ENCODE measurements around the gene TRIM71.
"Not testable (repeated sequence)": the region's sequence is repeated elsewhere in the genome, so short reads cannot be mapped to it uniquely, and the experiment has no call there.

The TRIM71 gene

DNA sequence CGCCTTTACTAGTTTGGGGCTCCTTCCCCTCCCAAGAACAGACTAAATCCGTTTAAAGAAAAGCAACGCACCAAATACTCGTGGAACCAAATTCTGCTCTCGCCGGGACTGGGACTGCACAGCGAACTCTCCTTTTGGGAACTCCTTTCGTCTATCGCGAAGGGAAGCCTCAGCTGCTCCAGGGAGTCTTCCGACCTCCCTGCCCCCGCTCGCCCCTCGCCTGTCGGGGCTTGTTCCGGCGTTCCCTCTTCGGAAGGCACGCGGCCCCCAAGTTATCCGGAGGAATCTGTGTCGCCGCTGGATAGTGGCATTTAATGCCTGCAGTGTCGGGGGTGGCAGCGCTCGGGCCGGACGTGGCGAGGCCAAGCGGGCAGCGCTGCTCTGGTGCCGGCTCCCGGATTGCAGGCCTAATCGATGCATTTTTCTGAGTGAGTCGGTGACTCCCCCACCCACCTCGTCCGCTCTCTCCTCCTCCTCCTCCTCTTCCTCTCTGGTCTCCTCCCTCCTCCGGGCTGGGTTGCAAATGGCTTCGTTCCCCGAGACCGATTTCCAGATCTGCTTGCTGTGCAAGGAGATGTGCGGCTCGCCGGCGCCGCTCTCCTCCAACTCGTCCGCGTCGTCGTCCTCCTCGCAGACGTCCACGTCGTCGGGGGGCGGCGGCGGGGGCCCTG lies at the start of gene TRIM71:
Gene TRIM71 (plus strand): TSS at position 440 of the 671 bp plus-strand sequence. CDS start 84 bp downstream, at position 524.
- peak in 1 of 2 donors; percentile 17 for DNase-seq (ENCODE audit: low read depth in 2 of 2)

- DNase-seq (ENCODE audit: low read depth in 2 of 2), result no peak
These were observed 39.4 kb upstream of the TRIM71 start for GRCh38 chr3:32778389-32778788.

GRCh38 chr3:32780071-32780734 lies 37.6 kb upstream of the TRIM71 start:
- DNase-seq (ENCODE audit: low read depth in 2 of 2), result no peak

GRCh38 chr3:32780735-32781210 lies 37.0 kb upstream of the TRIM71 start:
- DNase-seq (ENCODE audit: low read depth in 2 of 2), result peak in 1 of 2 donors; percentile 2

DNA sequence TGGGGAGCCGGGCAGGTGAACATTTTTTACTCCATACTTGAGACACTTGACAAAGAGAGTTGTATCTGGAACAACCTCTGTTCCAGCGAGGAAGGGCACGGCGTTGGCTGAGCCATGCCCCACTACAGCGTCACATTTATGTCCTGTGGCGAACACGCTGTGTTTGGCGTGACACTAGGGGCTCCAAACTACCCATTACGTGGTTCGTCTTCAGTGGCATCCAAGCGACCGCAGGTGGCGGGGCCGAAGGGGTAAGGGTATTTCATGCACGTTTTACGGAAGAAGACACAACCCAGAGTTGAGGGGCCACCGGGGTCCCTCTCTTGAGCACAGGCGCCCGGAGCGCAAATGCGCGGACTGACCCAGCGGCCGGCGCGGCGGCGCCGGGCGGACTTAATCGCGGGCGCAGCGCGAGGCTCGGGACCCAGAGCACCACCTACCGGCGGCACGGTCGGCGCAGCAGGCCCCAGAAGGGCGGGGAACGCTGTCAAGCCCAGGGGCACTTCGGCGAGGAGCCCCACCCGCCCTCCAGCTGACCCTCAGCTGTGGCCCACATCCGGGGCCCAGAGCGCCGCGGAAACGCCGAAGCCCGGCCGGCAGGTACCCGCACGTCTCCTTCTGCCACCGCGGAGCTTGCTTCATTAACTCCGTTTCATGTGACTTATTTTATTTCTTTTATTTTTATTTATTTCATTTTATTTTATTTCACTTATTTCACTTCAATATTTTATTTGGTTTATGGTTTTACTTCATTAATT lies 36.4 kb upstream of the TRIM71 start:
- peak; percentile 48 to 63 for DNase-seq (ENCODE audit: low read depth in 2 of 2)

DNA sequence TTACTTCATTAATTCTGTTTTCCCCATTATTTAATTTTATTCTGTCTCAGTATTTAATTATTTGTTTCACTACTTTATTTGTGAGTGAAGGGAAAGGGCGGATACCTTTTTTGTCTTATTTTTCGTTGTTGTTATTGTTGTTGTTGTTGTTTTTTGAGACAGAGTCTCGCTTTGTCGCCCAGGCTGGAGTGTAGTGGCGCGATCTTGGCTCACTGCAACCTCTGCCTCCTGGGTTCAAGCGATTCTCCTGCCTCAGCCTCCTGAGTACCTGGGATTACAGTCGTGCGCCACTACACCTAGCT lies 35.9 kb upstream of the TRIM71 start:
- not testable (repeated sequence) for DNase-seq (ENCODE audit: low read depth in 2 of 2)

DNA sequence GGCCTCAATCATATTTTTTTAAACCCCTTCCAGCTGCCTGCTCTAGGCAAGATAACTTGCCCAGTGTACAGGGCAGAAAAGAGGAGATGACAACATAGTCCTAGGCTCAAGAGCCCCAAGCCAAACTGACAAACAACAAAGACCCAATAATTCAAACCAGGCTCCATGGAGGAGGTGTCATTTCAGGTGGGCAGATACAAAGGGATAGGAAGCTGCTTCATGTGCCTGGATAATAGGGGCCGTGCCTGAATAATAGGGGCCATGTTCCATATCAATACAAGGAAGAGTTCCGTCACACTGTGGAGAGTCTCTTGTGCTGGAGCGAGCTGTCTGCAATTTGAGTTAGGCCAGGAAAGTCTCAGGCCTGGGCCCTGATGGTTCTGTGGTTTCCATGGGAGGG lies 35.4 kb upstream of the TRIM71 start:
- DNase-seq (ENCODE audit: low read depth in 2 of 2), result no peak

- no peak for DNase-seq (ENCODE audit: low read depth in 2 of 2)
These were observed 26.0 kb upstream of the TRIM71 start for GRCh38 chr3:32791833-32792232.

- no peak for DNase-seq (ENCODE audit: low read depth in 2 of 2)
These were observed 23.1 kb upstream of the TRIM71 start for GRCh38 chr3:32794487-32795308.

GRCh38 chr3:32796384-32796950 lies 21.3 kb upstream of the TRIM71 start:
- not testable (repeated sequence) for DNase-seq (ENCODE audit: low read depth in 2 of 2)

DNA sequence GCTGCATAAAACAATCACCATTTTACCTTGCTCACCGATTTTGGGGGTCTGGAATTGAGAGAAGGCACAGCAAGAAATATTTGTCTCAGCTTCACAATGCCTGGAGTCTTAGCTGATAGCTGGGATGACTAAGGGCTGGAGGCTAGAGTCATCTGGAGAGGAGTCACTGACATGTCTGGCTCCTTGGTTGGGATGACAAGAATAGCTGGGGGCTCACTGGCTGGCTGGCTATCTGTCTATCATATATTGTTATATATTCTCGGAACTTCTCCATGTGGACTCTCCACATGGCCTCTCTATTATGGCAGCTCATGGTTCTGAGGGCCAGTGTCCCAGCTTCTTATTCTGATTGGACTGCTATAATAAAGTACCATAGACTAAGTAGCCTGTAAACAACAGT lies 20.0 kb upstream of the TRIM71 start:
- no peak for DNase-seq (ENCODE audit: low read depth in 2 of 2)

DNA sequence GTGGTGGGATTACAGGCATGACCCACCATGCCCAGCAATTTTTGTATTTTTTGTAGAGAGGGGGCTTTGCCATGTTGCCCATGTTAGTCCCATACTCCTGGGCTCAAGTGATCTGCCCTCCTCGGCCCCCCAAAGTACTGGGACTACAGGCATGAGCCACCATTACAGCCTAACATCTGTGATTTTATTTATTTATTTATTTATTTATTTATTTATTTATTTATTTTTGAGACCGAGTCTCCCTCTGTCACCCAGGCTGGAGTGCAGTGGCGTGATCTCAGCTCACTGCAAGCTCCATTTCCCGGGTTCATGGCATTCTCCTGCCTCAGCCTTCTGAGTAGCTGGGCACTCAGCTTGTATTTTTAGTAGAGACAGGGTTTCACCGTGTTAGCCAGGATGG lies 16.4 kb upstream of the TRIM71 start:
- DNase-seq (ENCODE audit: low read depth in 2 of 2), result not testable (repeated sequence)

- no peak for DNase-seq (ENCODE audit: low read depth in 2 of 2)
These were observed 4.6 kb upstream of the TRIM71 start for GRCh38 chr3:32813180-32813579.

GRCh38 chr3:32814361-32814760 lies 3.4 kb upstream of the TRIM71 start:
- DNase-seq (ENCODE audit: low read depth in 2 of 2), result no peak

DNA sequence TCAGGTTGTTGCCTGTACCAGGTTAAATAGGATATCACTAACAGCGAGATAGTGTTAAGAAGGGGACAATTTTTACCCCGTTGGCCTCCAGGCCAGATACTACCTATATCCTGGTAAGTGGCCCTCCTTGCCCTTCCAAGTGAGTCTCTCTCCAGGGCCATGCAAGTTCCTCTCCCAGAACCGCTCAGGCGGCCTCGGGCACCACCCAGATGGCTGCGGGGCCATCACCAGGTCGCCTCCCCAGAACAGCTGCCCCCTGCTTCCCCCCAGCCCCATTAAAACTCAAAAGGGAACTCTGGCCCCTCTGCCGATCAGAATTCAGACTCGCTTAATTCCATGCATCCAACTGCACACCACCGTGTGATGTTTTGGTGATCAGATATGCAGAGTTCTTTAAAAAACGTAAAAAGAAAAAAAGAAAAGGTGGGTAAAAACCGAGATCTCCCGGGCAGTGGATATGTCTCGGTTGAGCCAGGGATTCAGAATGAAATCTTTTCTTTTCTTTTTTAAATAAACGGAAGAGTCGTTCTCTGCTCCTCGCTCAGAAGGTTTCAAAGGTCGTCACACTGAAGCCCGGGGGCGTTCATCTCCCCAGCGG lies 1.9 kb upstream of the TRIM71 start:
- DNase-seq (ENCODE audit: low read depth in 2 of 2), result no peak

DNA sequence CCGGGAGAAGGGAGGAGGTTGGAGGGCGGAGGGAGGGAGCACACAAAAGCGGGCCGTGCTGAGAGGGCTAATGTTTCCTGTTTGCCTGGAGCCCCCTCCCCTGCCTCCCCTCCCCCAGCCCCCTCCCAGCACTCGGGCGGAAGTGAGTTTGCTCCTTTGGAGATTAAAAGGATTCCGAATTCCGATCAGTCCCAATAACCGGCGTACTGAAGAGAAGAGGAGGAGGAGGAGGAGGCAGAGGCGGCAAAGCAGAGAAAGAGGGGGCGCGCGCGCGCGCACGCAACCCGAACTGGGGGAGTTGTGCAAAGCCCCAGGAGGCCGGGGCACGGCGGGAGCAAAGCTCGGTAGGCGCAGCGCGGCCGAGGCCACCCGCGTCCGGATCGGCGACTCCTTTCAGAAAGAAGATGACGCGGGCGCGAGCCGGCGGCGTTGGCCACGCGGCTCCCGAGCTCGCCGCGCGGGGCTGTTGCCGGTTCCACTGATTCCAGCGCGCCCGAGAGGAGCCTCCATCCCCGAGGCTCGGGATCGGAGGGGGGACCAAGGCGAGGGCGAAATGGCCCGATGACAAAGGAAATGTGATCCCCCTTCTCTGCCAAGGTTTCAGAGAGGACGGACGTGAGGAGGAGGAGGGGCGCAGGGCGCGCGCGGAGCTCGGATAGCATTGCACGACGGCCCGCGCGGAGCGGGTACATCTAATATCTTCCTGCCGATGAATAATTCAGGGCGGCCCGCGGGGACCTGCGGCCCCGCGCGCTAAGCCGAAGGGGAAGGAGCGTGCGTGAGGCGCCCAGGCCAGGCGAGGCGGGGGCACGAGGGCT lies 1.1 kb upstream of the TRIM71 start:
- peak in 1 of 2 donors; percentile 18 for DNase-seq (ENCODE audit: low read depth in 2 of 2)

- no peak for DNase-seq (ENCODE audit: low read depth in 2 of 2)
These were observed 590 bp upstream of the TRIM71 start for GRCh38 chr3:32817257-32817557.

- no peak for DNase-seq (ENCODE audit: low read depth in 2 of 2)
These were observed 602 bp downstream of the TRIM71 start for GRCh38 chr3:32818229-32818969.

- DNase-seq (ENCODE audit: low read depth in 2 of 2), result no peak
These were observed 1.2 kb downstream of the TRIM71 start for GRCh38 chr3:32818970-32819511.
